Osteocyte (in vitro differentiated cells): Measurements from ENCODE around the gene AMER2. TPM values are rescaled to one million over a fixed set of nuclear protein-coding genes. Genes with fewer than 3 reads are reported as not detected.

Experiments used
- DNase-seq: peaks from one replicate; pipeline ENCODE4 v3.0.0; 2021; ENCODE audit warnings: mixed read lengths; ENCODE audit not compliant: unreplicated experiment; ENCODE audit errors: extremely low spot score
- H3K27ac Mint-ChIP-seq: one replicate; pipeline ENCODE4 v1.8.0; 2021; ENCODE audit warnings: mild to moderate bottlenecking, mixed read lengths; ENCODE audit not compliant: unreplicated experiment
- H3K27me3 Mint-ChIP-seq: one replicate; pipeline ENCODE4 v1.8.0; 2021; ENCODE audit warnings: mixed read lengths; ENCODE audit not compliant: unreplicated experiment
- H3K36me3 Mint-ChIP-seq: one replicate; pipeline ENCODE4 v1.8.0; 2021; ENCODE audit warnings: mixed read lengths; ENCODE audit not compliant: unreplicated experiment
- H3K4me1 Mint-ChIP-seq: one replicate; pipeline ENCODE4 v1.8.0; 2021; ENCODE audit warnings: mixed read lengths; ENCODE audit not compliant: unreplicated experiment
- H3K4me3 Mint-ChIP-seq: one replicate; pipeline ENCODE4 v1.8.0; 2021; ENCODE audit warnings: mild to moderate bottlenecking, moderate library complexity, mixed read lengths; ENCODE audit not compliant: unreplicated experiment
- H3K9me3 Mint-ChIP-seq: one replicate; pipeline ENCODE4 v1.8.0; 2021; ENCODE audit warnings: mixed read lengths; ENCODE audit not compliant: unreplicated experiment
- total RNA-seq: library from RNA; stranded (reverse); gene quantifications from 2 replicates; pipeline ENCODE4 v1.2.1, GENCODE V29; 2021
- TF ChIP-seq, protein P1 (sequence below): fragments of 200-600 bp; sonication (generic); IDR thresholded peaks from 2 replicates; pipeline ENCODE4 v1.5.0; 2021; ENCODE audit warnings: antibody characterized with exemption, mild to moderate bottlenecking, moderate library complexity

The AMER2 gene
- total RNA-seq, 1 donor from 2014 or later, result not detected

GRCh38 chr13:25203127-25203740, 31.1 kb upstream of the AMER2 start:
- TF ChIP-seq, protein P1, sequence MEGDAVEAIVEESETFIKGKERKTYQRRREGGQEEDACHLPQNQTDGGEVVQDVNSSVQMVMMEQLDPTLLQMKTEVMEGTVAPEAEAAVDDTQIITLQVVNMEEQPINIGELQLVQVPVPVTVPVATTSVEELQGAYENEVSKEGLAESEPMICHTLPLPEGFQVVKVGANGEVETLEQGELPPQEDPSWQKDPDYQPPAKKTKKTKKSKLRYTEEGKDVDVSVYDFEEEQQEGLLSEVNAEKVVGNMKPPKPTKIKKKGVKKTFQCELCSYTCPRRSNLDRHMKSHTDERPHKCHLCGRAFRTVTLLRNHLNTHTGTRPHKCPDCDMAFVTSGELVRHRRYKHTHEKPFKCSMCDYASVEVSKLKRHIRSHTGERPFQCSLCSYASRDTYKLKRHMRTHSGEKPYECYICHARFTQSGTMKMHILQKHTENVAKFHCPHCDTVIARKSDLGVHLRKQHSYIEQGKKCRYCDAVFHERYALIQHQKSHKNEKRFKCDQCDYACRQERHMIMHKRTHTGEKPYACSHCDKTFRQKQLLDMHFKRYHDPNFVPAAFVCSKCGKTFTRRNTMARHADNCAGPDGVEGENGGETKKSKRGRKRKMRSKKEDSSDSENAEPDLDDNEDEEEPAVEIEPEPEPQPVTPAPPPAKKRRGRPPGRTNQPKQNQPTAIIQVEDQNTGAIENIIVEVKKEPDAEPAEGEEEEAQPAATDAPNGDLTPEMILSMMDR, result no peak
- Mint-ChIP-seq H3K27me3 (peaks cover 17% of the 10 kb centered on the region), H3K9me3 (no peaks in the 10 kb centered on the region), H3K4me1 (no peaks in the 10 kb centered on the region), H3K27ac (no peak overlapping the region), H3K4me3 (no peak overlapping the region), H3K36me3 (no peaks in the 10 kb centered on the region)
- no peak for DNase-seq

GRCh38 chr13:25200783-25201182, 28.7 kb upstream of the AMER2 start:
- DNase-seq, result no peak
- Mint-ChIP-seq H3K4me3 (no peak overlapping the region), H3K4me1 (no peaks in the 10 kb centered on the region)

DNA sequence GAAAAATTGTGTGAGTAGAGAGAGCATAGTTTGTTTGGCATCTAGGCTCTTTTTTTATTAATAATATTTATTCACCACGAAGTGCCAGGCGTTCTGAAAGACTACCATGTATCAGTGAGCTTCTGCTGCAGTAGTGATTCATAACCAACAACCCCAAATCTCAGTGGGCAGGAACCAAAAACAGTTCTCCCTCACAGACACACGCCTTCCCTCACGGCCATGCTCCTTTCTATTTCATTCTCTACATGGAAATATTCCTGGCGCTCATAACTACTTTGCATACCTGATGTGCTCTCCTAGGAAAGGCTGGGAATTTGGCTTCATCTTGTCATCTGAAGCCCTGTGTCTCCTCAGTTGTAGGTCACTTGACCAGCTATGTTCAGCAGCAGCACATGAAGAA, 26.6 kb upstream of the AMER2 start:
- Mint-ChIP-seq H3K27me3 (peaks cover 10% of the 10 kb centered on the region), H3K27ac (no peak overlapping the region), H3K9me3 (no peaks in the 10 kb centered on the region), H3K36me3 (no peaks in the 10 kb centered on the region), H3K4me1 (no peaks in the 10 kb centered on the region), H3K4me3 (no peak overlapping the region)
- DNase-seq, result no peak
- TF ChIP-seq, protein P1, result no peak

More at GRCh38 chr13:25200783-25201182, 28.7 kb upstream of the AMER2 start:
- Mint-ChIP-seq H3K27me3 (peaks cover 14% of the 10 kb centered on the region), H3K9me3 (no peaks in the 10 kb centered on the region), H3K36me3 (no peaks in the 10 kb centered on the region), H3K27ac (no peak overlapping the region)
- TF ChIP-seq, protein P1, result no peak

DNA sequence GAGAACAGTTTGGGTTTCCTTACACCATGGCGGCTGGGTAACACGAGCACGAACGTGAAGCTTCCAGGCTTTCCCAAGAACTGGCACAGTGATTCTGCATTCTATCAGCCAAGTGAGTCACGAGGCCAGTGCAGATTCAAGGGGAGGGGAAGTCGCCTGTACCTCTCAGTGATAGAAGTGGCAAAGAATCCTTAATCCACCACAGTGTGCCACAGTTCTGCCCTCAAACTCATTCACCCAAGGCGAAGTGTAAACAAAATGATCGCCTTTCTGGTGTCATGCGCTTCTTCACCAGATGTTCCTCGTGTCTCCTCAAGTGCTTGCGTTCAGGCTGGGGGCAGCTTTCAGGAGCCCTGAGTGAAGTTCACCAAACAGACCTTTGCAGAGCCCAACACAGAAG, 24.9 kb upstream of the AMER2 start:
- Mint-ChIP-seq H3K27me3 (peaks cover 16% of the 10 kb centered on the region), H3K4me3 (no peak overlapping the region), H3K9me3 (no peaks in the 10 kb centered on the region), H3K36me3 (no peaks in the 10 kb centered on the region), H3K27ac (no peak overlapping the region), H3K4me1 (no peaks in the 10 kb centered on the region)
- TF ChIP-seq, protein P1, result no peak
- DNase-seq, result no peak

GRCh38 chr13:25192936-25193335, 20.8 kb upstream of the AMER2 start:
- H3K27ac Mint-ChIP-seq, result no peak overlapping the region
- no peak for DNase-seq
- no peaks in the 10 kb centered on the region for H3K9me3 Mint-ChIP-seq
- TF ChIP-seq, protein P1, result no peak
- no peak overlapping the region for H3K4me3 Mint-ChIP-seq
- no peaks in the 10 kb centered on the region for H3K36me3 Mint-ChIP-seq
- H3K4me1 Mint-ChIP-seq, result no peaks in the 10 kb centered on the region
- H3K27me3 Mint-ChIP-seq, result peaks cover 47% of the 10 kb centered on the region
